Measurements from ENCODE around the gene NOTCH4. TPM values are rescaled to one million over a fixed set of nuclear protein-coding genes. Genes with fewer than 3 reads are reported as not detected.

Gene NOTCH4
- total and polyA plus RNA-seq, 9 of the 15 experiments (the other 6 are each of a cell fraction or from before 2014, with no cell fraction given): 0.24 to 4.3 (median 1.7) TPM

GRCh38 chr6:32190054-32190851 lies 33.6 kb downstream of the NOTCH4 start, which contains the start of gene PBX2 (continued):
- TF ChIP-seq CAMTA2 (CRISPR knock-in tag; conservative IDR thresholded peaks at IDR 0.05) (0 out of 2 replicates have a peak, but pooled peaks have one; percentile 64), SAFB (IDR thresholded peaks at IDR 0.05; ENCODE audit: borderline replicate concordance, low read depth, low read length) (no peak), PHF21A (IDR thresholded peaks at IDR 0.05; ENCODE audit: borderline replicate concordance, low read depth) (0 out of 2 replicates have a peak, but pooled peaks have one; percentile 21), RFX7 (CRISPR knock-in tag; IDR thresholded peaks at IDR 0.05) (no peak), MCM5 (IDR thresholded peaks at IDR 0.05; ENCODE audit: low read depth) (no peak), GTF2F1 (IDR thresholded peaks at IDR 0.05; ENCODE audit: low read depth, low read length) (no peak), NFE2 (IDR thresholded peaks at IDR 0.05; ENCODE audit: low read depth) (no peak), ZKSCAN8 (CRISPR knock-in tag; IDR thresholded peaks at IDR 0.05) (no peak), HMG20B (CRISPR knock-in tag; IDR thresholded peaks at IDR 0.05) (no peak), HNRNPUL1 (IDR thresholded peaks at IDR 0.05; ENCODE audit: low read length) (no peak), POLR2G (IDR thresholded peaks at IDR 0.05; ENCODE audit: low read depth, low read length) (peak; percentile 52; the same call in 1 of the 2 replicates), POLR2B (IDR thresholded peaks at IDR 0.05; ENCODE audit: low read depth, partially characterized antibody) (peak; percentile 84), ZNF584 (CRISPR knock-in tag; IDR thresholded peaks at IDR 0.05; ENCODE audit: low read depth) (no peak), NR2C2 (CRISPR knock-in tag; IDR thresholded peaks at IDR 0.05) (no peak), NR2C2 (tag; IDR thresholded peaks at IDR 0.05) (peak; percentile 60), BACH1 (tag; IDR thresholded peaks at IDR 0.05) (no peak), ZNF695 (CRISPR knock-in tag; IDR thresholded peaks at IDR 0.05) (no peak), IRF9 (tag; IDR thresholded peaks at IDR 0.05) (no peak), ZNF140 (CRISPR knock-in tag; IDR thresholded peaks at IDR 0.05) (no peak), ZNF23 (CRISPR knock-in tag; IDR thresholded peaks at IDR 0.05) (no peak), EGR1 (conservative IDR thresholded peaks at IDR 0.05) (peak; percentile 94), SMARCA5 (IDR thresholded peaks at IDR 0.05) (no peak), NFIX (CRISPR knock-in tag; IDR thresholded peaks at IDR 0.05; ENCODE audit: low read depth) (no peak)
- TF ChIP-seq, protein P1, sequence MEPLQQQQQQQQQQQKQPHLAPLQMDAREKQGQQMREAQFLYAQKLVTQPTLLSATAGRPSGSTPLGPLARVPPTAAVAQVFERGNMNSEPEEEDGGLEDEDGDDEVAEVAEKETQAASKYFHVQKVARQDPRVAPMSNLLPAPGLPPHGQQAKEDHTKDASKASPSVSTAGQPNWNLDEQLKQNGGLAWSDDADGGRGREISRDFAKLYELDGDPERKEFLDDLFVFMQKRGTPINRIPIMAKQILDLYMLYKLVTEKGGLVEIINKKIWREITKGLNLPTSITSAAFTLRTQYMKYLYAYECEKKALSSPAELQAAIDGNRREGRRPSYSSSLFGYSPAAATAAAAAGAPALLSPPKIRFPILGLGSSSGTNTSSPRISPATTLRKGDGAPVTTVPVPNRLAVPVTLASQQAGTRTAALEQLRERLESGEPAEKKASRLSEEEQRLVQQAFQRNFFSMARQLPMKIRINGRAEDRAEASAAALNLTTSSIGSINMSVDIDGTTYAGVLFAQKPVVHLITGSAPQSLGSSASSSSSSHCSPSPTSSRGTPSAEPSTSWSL (CRISPR knock-in tag; IDR thresholded peaks at IDR 0.05; ENCODE audit: borderline replicate concordance): no peak
- TF ChIP-seq, protein P2, sequence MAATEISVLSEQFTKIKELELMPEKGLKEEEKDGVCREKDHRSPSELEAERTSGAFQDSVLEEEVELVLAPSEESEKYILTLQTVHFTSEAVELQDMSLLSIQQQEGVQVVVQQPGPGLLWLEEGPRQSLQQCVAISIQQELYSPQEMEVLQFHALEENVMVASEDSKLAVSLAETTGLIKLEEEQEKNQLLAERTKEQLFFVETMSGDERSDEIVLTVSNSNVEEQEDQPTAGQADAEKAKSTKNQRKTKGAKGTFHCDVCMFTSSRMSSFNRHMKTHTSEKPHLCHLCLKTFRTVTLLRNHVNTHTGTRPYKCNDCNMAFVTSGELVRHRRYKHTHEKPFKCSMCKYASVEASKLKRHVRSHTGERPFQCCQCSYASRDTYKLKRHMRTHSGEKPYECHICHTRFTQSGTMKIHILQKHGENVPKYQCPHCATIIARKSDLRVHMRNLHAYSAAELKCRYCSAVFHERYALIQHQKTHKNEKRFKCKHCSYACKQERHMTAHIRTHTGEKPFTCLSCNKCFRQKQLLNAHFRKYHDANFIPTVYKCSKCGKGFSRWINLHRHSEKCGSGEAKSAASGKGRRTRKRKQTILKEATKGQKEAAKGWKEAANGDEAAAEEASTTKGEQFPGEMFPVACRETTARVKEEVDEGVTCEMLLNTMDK (IDR thresholded peaks at IDR 0.05; ENCODE audit: borderline replicate concordance, insufficient read depth, low read depth, low read length, poor library complexity, severe bottlenecking): peak; percentile 14
- TF ChIP-seq, protein P3, sequence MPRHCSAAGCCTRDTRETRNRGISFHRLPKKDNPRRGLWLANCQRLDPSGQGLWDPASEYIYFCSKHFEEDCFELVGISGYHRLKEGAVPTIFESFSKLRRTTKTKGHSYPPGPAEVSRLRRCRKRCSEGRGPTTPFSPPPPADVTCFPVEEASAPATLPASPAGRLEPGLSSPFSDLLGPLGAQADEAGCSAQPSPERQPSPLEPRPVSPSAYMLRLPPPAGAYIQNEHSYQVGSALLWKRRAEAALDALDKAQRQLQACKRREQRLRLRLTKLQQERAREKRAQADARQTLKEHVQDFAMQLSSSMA (CRISPR knock-in tag; IDR thresholded peaks at IDR 0.05): no peak

Data from K562 (cell line).